Astrocyte (in vitro differentiated cells and primary cell): ENCODE data around the gene SUGCT. TPM values are rescaled to one million over a fixed set of nuclear protein-coding genes. Genes with fewer than 3 reads are reported as not detected.

Experiments
- DNase-seq: peaks from one replicate; pipeline ENCODE4 v3.0.0-alpha.2; 2010; ENCODE audit warnings: low read depth
- FAIRE-seq: peaks from 2 replicates; lab custom pipeline; 2011; peaks lifted over from hg19 to GRCh38; lab: Jason Lieb, UNC
- H2AFZ ChIP-seq: 2 replicates; pipeline ENCODE4 v1.6.0; 2012; ENCODE audit warnings: low read depth, low read length, inconsistent platforms
- H3K27ac ChIP-seq: 2 replicates; pipeline ENCODE4 v1.5.1; 2011; ENCODE audit warnings: low read depth, low read length, inconsistent platforms
- H3K27me3 ChIP-seq: 2 replicates; pipeline ENCODE4 v1.6.0; 2011; ENCODE audit warnings: low read length, inconsistent platforms; ENCODE audit not compliant: insufficient read depth
- H3K36me3 ChIP-seq: 2 replicates; pipeline ENCODE4 v1.5.1; 2011; ENCODE audit warnings: low read length, inconsistent platforms; ENCODE audit not compliant: insufficient read depth
- H3K4me1 ChIP-seq: 2 replicates; pipeline ENCODE4 v1.5.1; 2011; ENCODE audit warnings: low read length, inconsistent platforms; ENCODE audit not compliant: insufficient read depth
- H3K4me2 ChIP-seq: 2 replicates; pipeline ENCODE4 v1.6.0; 2012; ENCODE audit warnings: low read length, inconsistent platforms
- H3K4me3 ChIP-seq: 2 replicates; pipeline ENCODE4 v1.5.1; 2011; ENCODE audit warnings: low read depth, mild to moderate bottlenecking, low read length, inconsistent platforms; ENCODE audit not compliant: insufficient read depth
- H3K79me2 ChIP-seq: 2 replicates; pipeline ENCODE4 v1.6.0; 2012; ENCODE audit warnings: mild to moderate bottlenecking, low read length, inconsistent platforms; ENCODE audit not compliant: insufficient read depth
- H3K9ac ChIP-seq: 2 replicates; pipeline ENCODE4 v1.6.0; 2012; ENCODE audit warnings: mild to moderate bottlenecking, low read length, inconsistent platforms
- H3K9me3 ChIP-seq: 2 replicates; pipeline ENCODE4 v1.5.1; 2012; ENCODE audit warnings: low read depth, mild to moderate bottlenecking, low read length, inconsistent platforms; ENCODE audit not compliant: insufficient read depth
- H4K20me1 ChIP-seq: 2 replicates; pipeline ENCODE4 v1.6.0; 2012; ENCODE audit warnings: low read length, inconsistent platforms; ENCODE audit not compliant: insufficient read depth
- H3K27ac Mint-ChIP-seq: one replicate; pipeline ENCODE4 v1.8.0; 2021; ENCODE audit warnings: mild to moderate bottlenecking, mixed read lengths; ENCODE audit not compliant: unreplicated experiment
- H3K27me3 Mint-ChIP-seq: one replicate; pipeline ENCODE4 v1.8.0; 2021; ENCODE audit warnings: low read depth, mixed read lengths; ENCODE audit not compliant: unreplicated experiment
- H3K36me3 Mint-ChIP-seq: one replicate; pipeline ENCODE4 v1.8.0; 2021; ENCODE audit warnings: low read depth, mixed read lengths; ENCODE audit not compliant: unreplicated experiment
- H3K4me1 Mint-ChIP-seq: one replicate; pipeline ENCODE4 v1.8.0; 2021; ENCODE audit warnings: low read depth, mixed read lengths; ENCODE audit not compliant: unreplicated experiment
- H3K4me3 Mint-ChIP-seq: one replicate; pipeline ENCODE4 v1.8.0; 2021; ENCODE audit warnings: mild to moderate bottlenecking, moderate library complexity, mixed read lengths; ENCODE audit not compliant: unreplicated experiment
- H3K9me3 Mint-ChIP-seq: one replicate; pipeline ENCODE4 v1.8.0; 2021; ENCODE audit warnings: mild to moderate bottlenecking, mixed read lengths; ENCODE audit not compliant: unreplicated experiment
- CTCF ChIP-seq: IDR thresholded peaks from 2 replicates; pipeline ENCODE4 v1.5.1; 2011; ENCODE audit warnings: low read depth, mild to moderate bottlenecking, inconsistent platforms, low read length, moderate library complexity; ENCODE audit not compliant: insufficient read depth
- EZH2 ChIP-seq: IDR thresholded peaks from 2 replicates; pipeline ENCODE4 v1.6.1; 2012; ENCODE audit warnings: mild to moderate bottlenecking, low read length, inconsistent platforms; ENCODE audit not compliant: insufficient read depth
- total RNA-seq: library from RNA; stranded (reverse); gene quantifications from 2 replicates; pipeline ENCODE4 v1.2.1, GENCODE V29; 2021

SUGCT gene
- total RNA-seq, 1 donor from 2014 or later: 15.5 TPM

- peaks cover 4% of the 10 kb centered on the region for H3K9me3 ChIP-seq
- peaks cover 43% of the 10 kb centered on the region for H3K4me1 Mint-ChIP-seq
- no peaks in the 10 kb centered on the region for H3K27me3 ChIP-seq
- H3K9ac ChIP-seq: peak overlapping the region; percentile 72
- no peak for FAIRE-seq
- peak overlapping the region; percentile 24 for H3K4me2 ChIP-seq
- peak; percentile 30 for DNase-seq
- peaks cover 12% of the 10 kb centered on the region for H3K9me3 Mint-ChIP-seq
- no peak for TF ChIP-seq CTCF
- TF ChIP-seq EZH2: no peak
- H3K27ac ChIP-seq: peak overlapping the region; percentile 97
- H3K36me3 Mint-ChIP-seq: peaks cover 2% of the 10 kb centered on the region
- peak overlapping the region; percentile 2 for H3K4me3 Mint-ChIP-seq
- no peaks in the 10 kb centered on the region for H3K79me2 ChIP-seq
- H3K4me3 ChIP-seq: no peak overlapping the region
- H3K36me3 ChIP-seq: no peaks in the 10 kb centered on the region
- no peaks in the 10 kb centered on the region for H3K27me3 Mint-ChIP-seq
- peak overlapping the region; percentile 94 for H3K27ac Mint-ChIP-seq
- H3K4me1 ChIP-seq: peaks cover 21% of the 10 kb centered on the region
- peak overlapping the region; percentile 5 for H2AFZ ChIP-seq
- no peaks in the 10 kb centered on the region for H4K20me1 ChIP-seq
Measured at GRCh38 chr7:40437936-40438634, 303.3 kb downstream of the SUGCT start.

- Histone ChIP-seq H3K36me3 (no peaks in the 10 kb centered on the region), H3K4me3 (no peak overlapping the region), H3K9ac (no peak overlapping the region), H2AFZ (no peak overlapping the region), H3K9me3 (peaks cover 4% of the 10 kb centered on the region), H3K4me1 (peaks cover 21% of the 10 kb centered on the region), H3K4me2 (no peak overlapping the region), H3K27ac (peak overlapping the region; percentile 11), H3K27me3 (no peaks in the 10 kb centered on the region), H4K20me1 (no peaks in the 10 kb centered on the region), H3K79me2 (no peaks in the 10 kb centered on the region)
- peaks cover 2% of the 10 kb centered on the region for H3K36me3 Mint-ChIP-seq
- no peak for TF ChIP-seq CTCF
- TF ChIP-seq EZH2: no peak
- peak overlapping the region; percentile 88 for H3K27ac Mint-ChIP-seq
- FAIRE-seq (no peak), DNase-seq (no peak)
- no peak overlapping the region for H3K4me3 Mint-ChIP-seq
- H3K9me3 Mint-ChIP-seq: peaks cover 21% of the 10 kb centered on the region
- H3K4me1 Mint-ChIP-seq: peaks cover 43% of the 10 kb centered on the region
- no peaks in the 10 kb centered on the region for H3K27me3 Mint-ChIP-seq
Measured at GRCh38 chr7:40439686-40440085, 304.9 kb downstream of the SUGCT start.

- peaks cover 4% of the 10 kb centered on the region for H3K36me3 Mint-ChIP-seq
- Histone ChIP-seq H3K9ac (no peak overlapping the region), H3K27me3 (no peaks in the 10 kb centered on the region), H3K27ac (no peak overlapping the region), H3K9me3 (no peaks in the 10 kb centered on the region), H4K20me1 (no peaks in the 10 kb centered on the region), H3K36me3 (no peaks in the 10 kb centered on the region), H3K79me2 (no peaks in the 10 kb centered on the region), H3K4me2 (no peak overlapping the region), H3K4me3 (no peak overlapping the region), H2AFZ (no peak overlapping the region), H3K4me1 (no peaks in the 10 kb centered on the region)
- FAIRE-seq (no peak), DNase-seq (no peak)
- no peak overlapping the region for H3K27ac Mint-ChIP-seq
- H3K27me3 Mint-ChIP-seq: no peaks in the 10 kb centered on the region
- TF ChIP-seq CTCF (no peak), EZH2 (no peak)
- no peaks in the 10 kb centered on the region for H3K4me1 Mint-ChIP-seq
- H3K4me3 Mint-ChIP-seq: no peak overlapping the region
- peaks cover 12% of the 10 kb centered on the region for H3K9me3 Mint-ChIP-seq
Measured at GRCh38 chr7:40447345-40447744, 312.5 kb downstream of the SUGCT start.
